GM19438 (cell line): ENCODE results near the gene ZBTB7C.

Experiments used
- ATAC-seq: cut with Tn5 transposase; IDR thresholded peaks from one replicate; pipeline ENCODE4 v1.9.1; 2021; ENCODE audit warnings: low read depth; ENCODE audit not compliant: unreplicated experiment

ZBTB7C gene

GRCh38 chr18:48132797-48133655 lies 276.2 kb downstream of the ZBTB7C start:
- ATAC-seq: no peak

DNA sequence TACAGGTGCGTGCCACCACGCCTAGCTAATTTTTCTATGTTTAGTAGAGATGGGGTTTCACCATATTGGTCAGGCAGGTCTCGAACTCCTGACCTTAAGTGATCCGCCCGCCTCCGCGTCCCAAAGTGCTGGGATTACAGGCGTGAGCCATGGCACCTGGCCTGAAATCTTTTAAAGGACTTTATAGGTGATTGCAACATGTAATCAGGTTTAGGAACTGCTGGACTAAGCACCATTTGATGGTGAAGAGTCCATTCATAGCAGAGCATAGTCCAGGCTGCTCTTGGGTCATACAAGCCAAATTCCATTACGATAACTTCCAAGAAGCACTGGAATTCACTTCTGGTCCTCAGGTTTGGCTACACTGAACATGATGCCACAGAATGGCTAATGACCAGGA lies 278.1 kb downstream of the ZBTB7C start:
- ATAC-seq: no peak

GRCh38 chr18:48129621-48130082 lies 279.5 kb downstream of the ZBTB7C start:
- ATAC-seq: no peak

GRCh38 chr18:48127606-48128005 lies 281.6 kb downstream of the ZBTB7C start:
- no peak for ATAC-seq

DNA sequence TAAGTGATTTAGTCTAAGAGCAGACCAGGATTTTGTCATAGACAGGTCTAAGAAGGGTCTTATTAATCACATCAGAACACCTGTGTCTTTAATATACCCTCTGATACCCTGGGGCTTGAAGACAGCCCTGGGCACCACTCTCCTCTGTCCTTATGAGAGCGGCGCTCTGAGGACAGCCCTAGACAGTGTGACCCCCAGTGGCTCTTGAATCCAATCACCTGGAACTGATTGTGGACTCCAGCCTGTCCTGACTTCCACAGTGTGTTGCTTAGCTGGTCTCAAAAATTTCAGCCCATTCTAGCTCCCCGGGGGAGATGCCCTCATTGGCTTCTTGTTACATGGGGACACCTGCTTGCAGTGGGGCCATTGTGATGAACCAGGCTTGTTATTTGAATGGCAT lies 282.9 kb downstream of the ZBTB7C start:
- no peak for ATAC-seq

DNA sequence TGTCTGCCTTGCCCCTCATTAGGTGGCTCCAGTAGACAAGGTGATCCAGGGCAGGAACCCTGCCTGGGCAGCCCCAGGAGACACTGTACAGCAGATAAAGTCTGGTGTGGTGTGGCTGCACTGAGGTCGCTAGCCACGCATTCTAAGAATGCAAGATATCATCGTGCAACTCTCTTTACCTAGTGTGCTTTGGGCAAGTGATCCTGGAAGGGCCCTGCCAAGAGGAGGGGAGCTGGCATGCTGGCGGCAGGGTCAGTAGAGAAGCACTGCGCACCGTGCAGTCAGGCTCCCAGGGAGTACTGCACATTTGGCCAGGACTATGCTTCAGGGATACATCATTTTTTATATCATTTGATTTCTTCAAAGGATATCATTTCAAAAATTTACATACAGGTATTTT lies 283.5 kb downstream of the ZBTB7C start:
- no peak for ATAC-seq

DNA sequence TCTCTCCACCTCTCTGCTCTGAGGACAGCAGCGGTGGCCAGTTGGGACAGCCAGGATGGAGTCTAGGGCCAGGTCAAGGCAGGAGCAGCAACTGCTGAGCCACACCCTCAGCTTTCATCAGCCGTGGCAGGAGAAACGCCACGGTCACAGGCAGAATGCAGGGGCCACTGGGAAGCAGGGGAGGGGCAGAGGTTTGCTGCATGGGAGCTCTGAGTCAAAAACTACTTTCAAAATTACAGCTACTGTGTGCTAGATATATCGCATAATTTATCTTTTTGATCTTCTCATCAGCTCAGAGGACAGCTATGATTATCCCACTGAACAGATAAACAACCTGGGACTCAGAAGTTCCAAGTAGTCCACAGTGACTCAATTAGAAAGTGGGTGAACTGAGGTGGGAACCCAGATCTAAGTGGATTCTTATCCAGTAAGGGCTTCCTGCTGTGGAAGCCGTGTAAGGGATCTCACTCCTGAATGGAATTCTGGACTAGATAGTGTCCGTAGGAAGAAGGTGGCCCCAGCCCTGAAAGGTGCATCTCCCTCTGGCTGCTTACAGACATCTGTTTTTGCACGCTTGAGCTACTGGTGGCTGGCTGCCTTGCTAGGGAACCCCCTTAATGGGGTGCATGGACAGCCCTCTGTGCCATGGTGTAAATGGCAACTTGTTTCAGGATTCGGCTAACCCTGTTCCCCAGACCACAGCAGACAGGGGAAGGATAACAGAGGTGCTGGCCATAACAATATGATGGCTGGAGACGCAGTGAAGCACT lies 284.1 kb downstream of the ZBTB7C start:
- ATAC-seq: no peak

DNA sequence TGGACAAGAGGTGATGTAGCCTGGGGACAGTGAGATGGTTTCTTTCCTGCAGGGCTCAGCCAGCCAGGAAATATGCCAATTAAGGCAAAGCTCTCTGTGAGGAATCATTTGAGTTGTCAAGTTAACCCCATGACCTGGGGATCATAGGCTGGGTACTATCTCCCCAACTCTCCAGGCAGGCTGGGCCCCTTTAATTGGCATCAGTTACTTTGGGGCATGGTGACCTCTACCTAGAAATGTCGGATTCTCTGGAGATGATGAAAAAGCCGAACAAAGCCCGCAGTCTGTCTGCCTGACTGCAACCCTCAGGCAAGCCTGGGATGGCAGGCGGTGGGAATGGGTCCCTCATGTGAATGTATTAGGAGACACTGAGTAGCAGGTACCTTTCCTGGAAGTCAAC lies 285.2 kb downstream of the ZBTB7C start:
- no peak for ATAC-seq

DNA sequence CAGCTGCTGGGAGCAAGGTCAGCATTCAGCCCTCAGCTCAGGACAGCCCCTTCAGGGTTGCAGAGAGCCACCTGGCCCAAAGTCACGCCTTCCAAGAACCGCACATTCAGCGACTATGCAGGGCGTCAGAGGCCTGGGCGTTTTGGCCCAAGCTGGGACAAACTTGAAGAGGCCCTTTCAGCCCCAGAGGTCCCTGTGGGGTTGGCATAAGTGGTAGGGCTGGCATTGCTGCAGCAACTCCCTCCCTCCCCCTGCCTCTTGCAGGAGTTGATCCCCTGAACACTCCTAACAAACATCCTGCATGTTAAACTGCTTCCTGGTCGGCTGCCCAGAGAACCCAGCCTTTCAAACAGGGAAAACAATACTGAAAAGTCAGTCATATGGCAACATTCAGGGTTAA lies 285.9 kb downstream of the ZBTB7C start:
- ATAC-seq: no peak

GRCh38 chr18:48122816-48123215 lies 286.4 kb downstream of the ZBTB7C start:
- no peak for ATAC-seq

DNA sequence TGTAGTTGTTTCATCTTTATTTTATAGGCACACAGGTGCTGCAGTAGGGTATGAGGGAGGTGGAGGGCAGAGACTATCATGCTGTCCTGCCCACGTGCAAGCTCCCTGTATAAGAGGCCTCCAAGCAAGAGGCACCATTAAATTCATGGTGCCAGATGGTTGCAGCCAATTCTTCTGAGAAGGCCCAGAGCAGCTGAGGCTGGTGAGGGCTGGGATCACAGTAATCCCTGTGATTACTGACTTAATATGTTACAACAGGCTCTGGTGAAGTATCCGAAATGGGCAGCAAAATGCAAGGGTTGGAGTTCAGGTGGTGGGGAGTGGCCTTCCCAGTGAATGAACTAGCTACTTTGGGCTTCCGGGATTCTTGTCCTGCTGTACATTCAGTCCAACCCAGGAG lies 286.8 kb downstream of the ZBTB7C start:
- ATAC-seq: no peak

- no peak for ATAC-seq
Observed at GRCh38 chr18:48121752-48122151, 287.4 kb downstream of the ZBTB7C start.

DNA sequence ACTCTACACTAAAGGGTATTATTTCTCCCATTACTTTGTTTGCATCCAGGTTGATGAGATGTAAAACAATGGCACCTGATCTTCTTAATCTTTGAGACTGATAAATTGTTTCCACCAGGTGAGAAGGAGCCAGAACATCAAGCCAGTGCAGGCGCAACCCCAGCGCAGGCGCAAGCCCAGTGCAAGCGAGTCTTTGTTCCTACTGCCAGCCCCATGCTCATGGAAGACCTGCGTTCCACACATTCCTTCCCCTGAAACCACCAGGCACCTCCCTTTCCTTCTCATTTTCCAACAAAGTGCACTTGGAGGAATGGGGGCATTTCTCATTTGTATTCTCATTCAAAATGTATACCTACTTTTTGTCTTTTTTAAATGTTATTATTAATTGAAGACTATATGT lies 290.0 kb downstream of the ZBTB7C start:
- no peak for ATAC-seq

GRCh38 chr18:48116873-48117630 lies 292.1 kb downstream of the ZBTB7C start:
- no peak for ATAC-seq

DNA sequence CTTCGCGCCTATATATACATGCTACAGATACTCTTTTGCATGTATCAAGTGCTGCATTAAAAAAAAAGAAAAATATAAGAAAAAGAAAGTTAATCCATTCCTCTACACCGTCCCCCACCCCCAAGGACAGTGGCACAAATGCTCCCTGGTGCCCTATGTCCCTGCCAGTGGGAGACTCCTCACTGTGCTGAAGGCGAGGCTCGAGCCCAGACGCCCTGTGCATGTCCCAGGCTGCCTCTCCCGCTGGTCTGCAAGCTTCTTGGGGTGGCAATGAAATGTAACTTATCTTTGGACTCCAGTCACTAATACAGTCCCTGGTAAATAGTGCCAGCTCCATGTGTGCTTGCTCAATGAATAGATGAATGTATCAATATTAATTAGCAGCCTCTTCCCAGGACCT lies 293.2 kb downstream of the ZBTB7C start:
- no peak for ATAC-seq

DNA sequence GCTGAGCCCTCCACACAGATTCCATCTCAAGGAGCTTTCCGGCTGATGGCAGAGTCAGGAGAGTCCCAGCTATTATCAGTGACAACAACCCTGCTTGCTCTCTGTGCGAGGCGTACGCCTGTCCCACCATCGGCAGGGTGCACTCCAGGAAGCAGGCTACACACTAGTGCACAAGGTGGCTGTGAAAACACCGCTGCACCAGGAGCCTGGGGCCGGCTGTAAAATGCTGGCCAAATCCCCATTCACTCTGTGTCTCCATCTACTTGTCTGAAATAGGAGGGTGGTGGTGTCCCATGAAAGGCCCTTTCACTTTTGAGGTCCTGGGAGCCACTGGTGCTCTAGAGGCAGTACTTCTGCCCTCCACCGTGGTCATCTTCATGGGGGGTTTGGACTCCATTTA lies 295.5 kb downstream of the ZBTB7C start:
- ATAC-seq: no peak

DNA sequence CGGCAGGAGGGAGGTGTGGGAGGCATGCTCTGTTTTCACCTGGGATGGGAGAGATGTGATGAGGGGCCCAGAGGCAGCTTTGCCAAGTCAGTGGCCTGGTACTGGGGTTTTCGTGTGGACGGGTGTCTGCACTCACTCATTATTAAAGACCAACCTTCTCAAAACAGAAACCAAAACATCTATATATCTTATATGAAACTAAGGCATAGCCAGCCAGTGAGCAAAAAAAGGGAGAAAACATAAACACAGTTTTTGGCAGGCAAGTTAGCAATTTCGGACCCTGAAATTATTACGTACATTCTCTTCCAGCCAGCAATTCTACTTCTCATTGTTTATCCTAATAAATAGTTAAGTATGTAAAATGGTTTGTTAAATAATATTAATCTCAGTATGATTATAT lies 297.6 kb downstream of the ZBTB7C start:
- ATAC-seq: no peak

- no peak for ATAC-seq
Observed at GRCh38 chr18:48110797-48111196, 298.4 kb downstream of the ZBTB7C start.

DNA sequence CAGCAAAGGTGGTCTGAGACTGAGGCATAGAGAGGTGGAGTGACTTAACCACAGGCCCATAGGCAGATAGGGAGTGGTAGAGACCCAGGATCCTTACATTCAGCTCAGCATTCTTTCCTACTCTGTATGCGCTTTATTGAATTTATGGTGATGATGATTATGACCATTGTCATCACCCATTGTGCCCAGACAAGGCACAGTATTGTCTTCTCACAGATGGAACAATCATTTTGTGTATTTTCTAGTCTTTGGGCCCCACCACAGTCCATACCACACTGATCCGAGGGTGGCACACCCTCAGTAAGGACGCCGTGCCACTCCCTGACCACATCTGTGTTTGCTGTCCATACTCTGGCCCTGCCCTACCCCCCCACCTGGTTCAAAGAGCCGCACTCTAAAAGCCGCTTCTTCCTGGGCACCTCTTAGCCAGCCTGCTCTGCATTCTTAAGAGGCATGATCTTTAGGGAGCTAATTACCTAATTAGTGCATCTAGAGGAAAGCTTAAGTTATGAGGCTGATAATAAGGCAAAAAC lies 299.2 kb downstream of the ZBTB7C start:
- no peak for ATAC-seq

DNA sequence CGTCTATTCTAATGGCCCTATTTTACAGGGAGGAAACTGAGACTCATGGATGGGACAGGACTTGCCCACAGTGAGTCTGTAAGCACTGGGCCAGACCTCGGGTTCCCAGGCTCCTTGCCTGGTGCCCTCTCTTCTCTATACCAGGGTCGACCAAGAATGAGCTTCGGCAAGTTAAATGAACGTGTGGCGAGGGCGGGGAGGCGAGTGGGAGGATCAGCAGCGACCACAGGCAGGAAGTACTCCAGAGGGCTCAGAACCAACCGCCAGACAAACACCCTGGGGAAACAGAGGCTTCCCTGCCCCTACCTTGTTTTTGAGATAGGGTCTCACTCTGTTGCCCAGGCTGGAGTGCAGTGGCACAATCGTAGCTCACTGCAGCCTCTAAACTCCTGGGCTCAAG lies 301.0 kb downstream of the ZBTB7C start:
- no peak for ATAC-seq
